ENCODE data around the gene MREG.

MREG gene

DNA sequence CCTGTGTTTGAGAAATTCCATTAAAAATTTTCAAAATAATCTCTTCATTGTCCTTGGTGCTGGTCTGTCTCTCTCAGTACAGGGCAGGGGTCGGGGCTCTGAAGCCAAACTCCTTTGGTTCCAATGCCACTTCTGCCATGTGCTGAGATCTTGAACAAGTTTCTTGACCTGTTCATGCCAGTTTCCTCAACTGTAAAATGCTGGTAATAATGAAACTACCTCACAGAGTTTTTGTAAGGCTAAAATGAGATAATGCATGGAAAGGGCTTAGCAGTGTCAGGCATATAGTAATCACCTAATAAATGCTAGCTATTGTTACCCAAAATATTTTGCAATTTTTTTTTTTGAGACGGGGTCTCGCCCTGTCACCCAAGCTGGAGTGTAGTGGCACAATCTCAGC, 16.9 kb upstream of the MREG start:
- Histone ChIP-seq H3K27ac (ENCODE audit: low read length) (no peak overlapping the region), H3F3A (ENCODE audit: insufficient read depth, low read length) (no peaks in the 10 kb centered on the region; the same call in 1 of the 2 replicates), H2AFZ (ENCODE audit: low read length) (no peak overlapping the region), H4K20me1 (ENCODE audit: insufficient read depth, low read length) (no peaks in the 10 kb centered on the region), H3K36me3 (replicated peaks; ENCODE audit: insufficient read depth, low read length) (no peaks in the 10 kb centered on the region), H3K9ac (ENCODE audit: low read length) (no peak overlapping the region), H3K4me1 (ENCODE audit: low read length) (peaks cover 10% of the 10 kb centered on the region; the same call in 1 of the 2 replicates), H3K4me2 (ENCODE audit: low read depth, low read length) (no peak overlapping the region), H3K9me2 (replicated peaks; ENCODE audit: insufficient read depth, low read length) (no peaks in the 10 kb centered on the region), H3K79me2 (ENCODE audit: low read length) (no peaks in the 10 kb centered on the region), H3K27me3 (replicated peaks; ENCODE audit: insufficient read depth, low read length) (no peaks in the 10 kb centered on the region), H3K4me3 (ENCODE audit: low read length) (no peak overlapping the region), H3K9me3 (replicated peaks; ENCODE audit: insufficient read depth, low read length) (no peaks in the 10 kb centered on the region)
- TF ChIP-seq EZH2 (optimal IDR thresholded peaks at IDR 0.05; ENCODE audit: low read depth, low read length) = no peak
- TF ChIP-seq, protein P1, sequence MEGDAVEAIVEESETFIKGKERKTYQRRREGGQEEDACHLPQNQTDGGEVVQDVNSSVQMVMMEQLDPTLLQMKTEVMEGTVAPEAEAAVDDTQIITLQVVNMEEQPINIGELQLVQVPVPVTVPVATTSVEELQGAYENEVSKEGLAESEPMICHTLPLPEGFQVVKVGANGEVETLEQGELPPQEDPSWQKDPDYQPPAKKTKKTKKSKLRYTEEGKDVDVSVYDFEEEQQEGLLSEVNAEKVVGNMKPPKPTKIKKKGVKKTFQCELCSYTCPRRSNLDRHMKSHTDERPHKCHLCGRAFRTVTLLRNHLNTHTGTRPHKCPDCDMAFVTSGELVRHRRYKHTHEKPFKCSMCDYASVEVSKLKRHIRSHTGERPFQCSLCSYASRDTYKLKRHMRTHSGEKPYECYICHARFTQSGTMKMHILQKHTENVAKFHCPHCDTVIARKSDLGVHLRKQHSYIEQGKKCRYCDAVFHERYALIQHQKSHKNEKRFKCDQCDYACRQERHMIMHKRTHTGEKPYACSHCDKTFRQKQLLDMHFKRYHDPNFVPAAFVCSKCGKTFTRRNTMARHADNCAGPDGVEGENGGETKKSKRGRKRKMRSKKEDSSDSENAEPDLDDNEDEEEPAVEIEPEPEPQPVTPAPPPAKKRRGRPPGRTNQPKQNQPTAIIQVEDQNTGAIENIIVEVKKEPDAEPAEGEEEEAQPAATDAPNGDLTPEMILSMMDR (IDR thresholded peaks at IDR 0.05; ENCODE audit: low read length) = no peak
- no peak for TF ChIP-seq EZH2phosphoT487 (IDR thresholded peaks at IDR 0.05; ENCODE audit: low read length)
- no peak for DNase-seq

DNA sequence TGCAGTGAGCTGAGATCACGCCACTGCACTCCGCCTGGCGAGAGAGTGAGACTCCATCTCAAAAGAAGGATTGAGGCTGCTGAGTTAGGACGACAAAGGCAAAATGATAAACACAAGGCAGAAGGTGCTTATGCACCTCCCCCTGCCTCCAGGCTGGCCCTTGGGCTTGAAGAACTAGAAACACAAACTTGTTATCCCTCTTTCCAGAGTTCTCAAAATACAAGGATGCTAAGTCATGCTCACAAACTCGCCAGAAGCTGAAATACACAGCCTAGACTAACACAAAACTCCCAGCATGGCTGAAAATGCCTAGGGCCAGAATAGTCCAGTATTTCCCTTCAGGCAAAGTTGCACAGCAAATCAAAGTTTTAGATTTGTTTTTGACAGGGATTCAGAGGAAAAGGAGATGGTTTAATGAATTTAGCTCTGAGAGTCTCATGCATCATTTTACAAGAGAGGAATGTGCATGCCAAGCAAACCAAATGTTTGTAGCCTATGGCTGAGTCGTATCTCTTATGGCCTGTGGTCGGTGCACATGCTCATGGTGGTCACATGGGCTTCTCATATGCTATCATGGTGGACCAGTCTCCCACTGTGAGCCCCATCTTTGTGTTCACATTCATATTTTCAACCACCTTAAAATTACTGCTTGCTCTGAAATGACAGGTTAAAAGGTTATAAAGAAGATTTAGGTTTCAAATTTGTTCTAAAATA, 16.2 kb upstream of the MREG start:
- H2AFZ ChIP-seq (ENCODE audit: low read length) = no peak overlapping the region
- H3K4me2 ChIP-seq (ENCODE audit: low read depth, low read length) = no peak overlapping the region
- no peak overlapping the region for H3K27ac ChIP-seq (ENCODE audit: low read length)

DNA sequence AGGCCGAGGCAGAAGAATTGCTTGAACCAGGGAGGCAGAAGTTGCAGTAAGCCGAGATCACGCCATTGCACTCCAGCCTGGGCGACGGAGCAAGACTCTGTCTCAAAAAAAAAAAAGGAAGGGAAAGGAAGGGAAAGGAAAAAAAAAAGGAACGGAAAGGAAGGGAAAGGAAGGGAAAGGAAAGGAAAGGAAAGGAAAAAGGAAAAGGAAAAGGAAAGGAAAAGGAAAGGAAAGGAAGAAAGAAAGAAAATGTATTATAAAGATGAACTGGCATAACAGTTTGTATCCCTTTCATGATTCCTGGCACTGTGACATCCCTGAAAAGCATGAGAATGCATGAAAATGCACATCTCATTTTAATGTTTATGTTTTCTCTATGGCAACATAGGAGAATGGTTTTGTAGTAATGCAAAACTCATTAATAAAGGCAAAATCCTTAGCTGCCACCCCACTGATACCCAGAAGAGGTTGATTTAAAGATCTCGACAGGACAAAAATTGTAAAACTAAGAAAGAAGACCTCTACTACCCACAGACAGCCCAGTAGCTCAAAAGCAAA, 11.5 kb upstream of the MREG start:
- H3K4me2 ChIP-seq (ENCODE audit: low read depth, low read length) = no peak overlapping the region
- no peaks in the 10 kb centered on the region for H3F3A ChIP-seq (ENCODE audit: insufficient read depth, low read length)
- H3K9ac ChIP-seq (ENCODE audit: low read length) = no peak overlapping the region
- no peak for DNase-seq
- peaks cover 4% of the 10 kb centered on the region; the same call in 1 of the 2 replicates for H3K4me1 ChIP-seq (ENCODE audit: low read length)
- no peak overlapping the region for H3K27ac ChIP-seq (ENCODE audit: low read length)
- H3K36me3 ChIP-seq (replicated peaks; ENCODE audit: insufficient read depth, low read length) = no peaks in the 10 kb centered on the region
- no peaks in the 10 kb centered on the region for H3K9me3 ChIP-seq (replicated peaks; ENCODE audit: insufficient read depth, low read length)
- no peaks in the 10 kb centered on the region for H3K9me2 ChIP-seq (replicated peaks; ENCODE audit: insufficient read depth, low read length)
- TF ChIP-seq, protein P1 (IDR thresholded peaks at IDR 0.05; ENCODE audit: low read length) = no peak
- no peak for TF ChIP-seq EZH2phosphoT487 (IDR thresholded peaks at IDR 0.05; ENCODE audit: low read length)
- no peak for TF ChIP-seq EZH2 (optimal IDR thresholded peaks at IDR 0.05; ENCODE audit: low read depth, low read length)
- H3K79me2 ChIP-seq (ENCODE audit: low read length) = no peaks in the 10 kb centered on the region
- H3K4me3 ChIP-seq (ENCODE audit: low read length) = no peak overlapping the region
- no peaks in the 10 kb centered on the region for H4K20me1 ChIP-seq (ENCODE audit: insufficient read depth, low read length)
- no peak overlapping the region for H2AFZ ChIP-seq (ENCODE audit: low read length)
- no peaks in the 10 kb centered on the region for H3K27me3 ChIP-seq (replicated peaks; ENCODE audit: insufficient read depth, low read length)

More for the DNA sequence above, 16.2 kb upstream of the MREG start:
- peaks cover 10% of the 10 kb centered on the region; the same call in 1 of the 2 replicates for H3K4me1 ChIP-seq (ENCODE audit: low read length)
- no peaks in the 10 kb centered on the region for H3K9me3 ChIP-seq (replicated peaks; ENCODE audit: insufficient read depth, low read length)
- H3F3A ChIP-seq (ENCODE audit: insufficient read depth, low read length) = no peaks in the 10 kb centered on the region; the same call in 1 of the 2 replicates
- H3K36me3 ChIP-seq (replicated peaks; ENCODE audit: insufficient read depth, low read length) = no peaks in the 10 kb centered on the region
- no peak for DNase-seq
- H4K20me1 ChIP-seq (ENCODE audit: insufficient read depth, low read length) = no peaks in the 10 kb centered on the region
- no peaks in the 10 kb centered on the region for H3K9me2 ChIP-seq (replicated peaks; ENCODE audit: insufficient read depth, low read length)
- no peaks in the 10 kb centered on the region for H3K79me2 ChIP-seq (ENCODE audit: low read length)
- no peak overlapping the region for H3K4me3 ChIP-seq (ENCODE audit: low read length)
- TF ChIP-seq, protein P1 (IDR thresholded peaks at IDR 0.05; ENCODE audit: low read length) = no peak
- TF ChIP-seq EZH2 (optimal IDR thresholded peaks at IDR 0.05; ENCODE audit: low read depth, low read length) = no peak
- no peak for TF ChIP-seq EZH2phosphoT487 (IDR thresholded peaks at IDR 0.05; ENCODE audit: low read length)
- no peak overlapping the region for H3K9ac ChIP-seq (ENCODE audit: low read length)
- no peaks in the 10 kb centered on the region for H3K27me3 ChIP-seq (replicated peaks; ENCODE audit: insufficient read depth, low read length)

All from MM.1S (cell line).